Activated T-cell treated with anti-CD3 and anti-CD28 coated beads, Interleukin-2, amount 50 U/mL, for 72 hours (primary cell): Measurements from ENCODE around the gene OR10H1. TPM values are rescaled to one million over a fixed set of nuclear protein-coding genes. Genes with fewer than 3 reads are reported as not detected.
"Not testable (repeated sequence)": the region's sequence is repeated elsewhere in the genome, so short reads cannot be mapped to it uniquely, and the experiment has no call there.

Experiments used
- ATAC-seq, 2 donors: fragments of 150-1000 bp; cut with Tn5 transposase; replicated peaks in 1 of 2; 2 replicates each; pipeline ENCODE4 v1.10.0; 2021; ENCODE audit warnings: moderate library complexity in 2 of 2, mild to moderate bottlenecking in 1 of 2
- DNase-seq, 2 donors: peaks; one replicate each; pipeline ENCODE4 v3.0.0; 2021 to 2022; ENCODE audit warnings: mixed read lengths in 1 of 2
- H3K27ac Mint-ChIP-seq: one replicate; pipeline ENCODE4 v1.8.0; 2022; ENCODE audit warnings: mild to moderate bottlenecking, moderate library complexity, mixed read lengths
- H3K27me3 Mint-ChIP-seq: one replicate; pipeline ENCODE4 v1.8.0; 2022; ENCODE audit warnings: low read depth, mixed read lengths
- H3K36me3 Mint-ChIP-seq, 2 donors: one replicate each; pipeline ENCODE4 v1.8.0; 2022; ENCODE audit warnings: mixed read lengths in 2 of 2, mild to moderate bottlenecking in 1 of 2; ENCODE audit not compliant: insufficient read depth in 2 of 2
- H3K4me1 Mint-ChIP-seq: one replicate; pipeline ENCODE4 v1.8.0; 2022; ENCODE audit warnings: low read depth, mixed read lengths
- H3K4me3 Mint-ChIP-seq, 2 donors: one replicate each; pipeline ENCODE4 v1.8.0; 2022; ENCODE audit warnings: mild to moderate bottlenecking in 2 of 2, mixed read lengths in 2 of 2, moderate library complexity in 2 of 2
- H3K9me3 Mint-ChIP-seq, 2 donors: one replicate each; pipeline ENCODE4 v1.8.0; 2022; ENCODE audit warnings: mixed read lengths in 2 of 2
- total RNA-seq, 2 donors: library from RNA; stranded (reverse); gene quantifications; one replicate each; pipeline ENCODE4 v1.2.3, GENCODE V29; 2022

The OR10H1 gene
- total RNA-seq, 2 donors from 2014 or later, result 0.07 TPM; not detected in 1

- H3K27me3 Mint-ChIP-seq, result peaks cover 14% of the 10 kb centered on the region
- no peaks in the 10 kb centered on the region for H3K9me3 Mint-ChIP-seq
- no peak for ATAC-seq
- H3K4me3 Mint-ChIP-seq, result no peak overlapping the region
- no peaks in the 10 kb centered on the region for H3K4me1 Mint-ChIP-seq
- H3K27ac Mint-ChIP-seq, result no peak overlapping the region
- no peak for DNase-seq
- no peaks in the 10 kb centered on the region for H3K36me3 Mint-ChIP-seq
These were observed 38.2 kb downstream of the OR10H1 start for GRCh38 chr19:15776991-15777970.

DNA sequence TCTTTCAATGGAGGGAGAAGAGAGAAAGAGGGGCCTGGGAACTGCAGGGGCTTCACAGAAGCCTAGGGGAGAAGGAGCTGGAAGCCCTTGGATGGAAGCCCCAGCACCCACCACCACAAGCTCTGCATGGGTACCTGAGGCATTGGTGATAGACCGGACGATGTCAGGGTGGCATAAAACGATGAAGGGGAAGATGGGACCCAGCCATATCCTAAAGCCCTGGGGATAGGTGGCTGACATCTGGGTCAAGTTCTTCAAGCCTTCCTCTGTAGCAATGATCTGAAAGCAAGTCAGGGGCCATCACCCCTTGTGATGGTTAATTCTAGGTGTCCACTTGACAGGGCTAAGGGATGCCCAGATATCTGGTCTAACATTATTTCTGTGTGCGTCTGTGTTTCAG lies 39.2 kb downstream of the OR10H1 start:
- no peak for ATAC-seq
- Mint-ChIP-seq H3K4me1 (no peaks in the 10 kb centered on the region), H3K36me3 (no peaks in the 10 kb centered on the region), H3K4me3 (no peak overlapping the region), H3K9me3 (no peaks in the 10 kb centered on the region), H3K27me3 (peaks cover 22% of the 10 kb centered on the region), H3K27ac (no peak overlapping the region)
- DNase-seq, result no peak

- no peak overlapping the region for H3K27ac Mint-ChIP-seq
- DNase-seq, result no peak
- ATAC-seq, result no peak
- H3K36me3 Mint-ChIP-seq, result no peaks in the 10 kb centered on the region
- no peak overlapping the region for H3K4me3 Mint-ChIP-seq
- H3K27me3 Mint-ChIP-seq, result peaks cover 30% of the 10 kb centered on the region
- no peaks in the 10 kb centered on the region for H3K4me1 Mint-ChIP-seq
- H3K9me3 Mint-ChIP-seq, result no peaks in the 10 kb centered on the region
These were observed 40.2 kb downstream of the OR10H1 start for GRCh38 chr19:15775249-15775648.

DNA sequence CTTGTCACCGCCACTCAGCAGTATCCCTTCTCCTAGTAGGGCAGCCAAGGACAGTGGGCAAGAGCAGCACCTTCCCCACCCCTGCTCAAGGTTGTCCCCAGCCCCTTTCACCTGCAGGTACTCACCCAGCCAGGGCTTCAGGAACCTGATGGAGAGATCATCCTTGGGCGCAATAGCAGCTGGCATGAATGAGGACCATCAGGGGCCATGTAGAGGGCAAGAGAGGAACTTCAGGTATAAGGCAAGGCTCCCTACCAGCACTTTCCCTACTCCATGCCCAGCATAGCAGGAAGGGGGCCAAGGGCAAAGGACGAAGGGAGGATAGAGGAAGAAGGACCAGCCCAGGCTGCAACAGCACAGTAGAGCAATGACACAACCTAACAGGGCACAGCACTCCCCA lies 41.3 kb downstream of the OR10H1 start:
- H3K27ac Mint-ChIP-seq, ATAC-seq, H3K4me1 Mint-ChIP-seq, H3K4me3 Mint-ChIP-seq, DNase-seq, H3K9me3 Mint-ChIP-seq, H3K36me3 Mint-ChIP-seq: not testable (repeated sequence)
- H3K27me3 Mint-ChIP-seq, result peaks cover 37% of the 10 kb centered on the region

- ATAC-seq, result no peak
- Mint-ChIP-seq H3K36me3 (no peaks in the 10 kb centered on the region), H3K4me3 (no peak overlapping the region), H3K27ac (no peak overlapping the region), H3K4me1 (no peaks in the 10 kb centered on the region), H3K27me3 (peaks cover 60% of the 10 kb centered on the region), H3K9me3 (peaks cover 0 to 2% of the 10 kb centered on the region in 2 donors)
- no peak for DNase-seq
These were observed 45.9 kb downstream of the OR10H1 start for GRCh38 chr19:15769586-15769985.

DNA sequence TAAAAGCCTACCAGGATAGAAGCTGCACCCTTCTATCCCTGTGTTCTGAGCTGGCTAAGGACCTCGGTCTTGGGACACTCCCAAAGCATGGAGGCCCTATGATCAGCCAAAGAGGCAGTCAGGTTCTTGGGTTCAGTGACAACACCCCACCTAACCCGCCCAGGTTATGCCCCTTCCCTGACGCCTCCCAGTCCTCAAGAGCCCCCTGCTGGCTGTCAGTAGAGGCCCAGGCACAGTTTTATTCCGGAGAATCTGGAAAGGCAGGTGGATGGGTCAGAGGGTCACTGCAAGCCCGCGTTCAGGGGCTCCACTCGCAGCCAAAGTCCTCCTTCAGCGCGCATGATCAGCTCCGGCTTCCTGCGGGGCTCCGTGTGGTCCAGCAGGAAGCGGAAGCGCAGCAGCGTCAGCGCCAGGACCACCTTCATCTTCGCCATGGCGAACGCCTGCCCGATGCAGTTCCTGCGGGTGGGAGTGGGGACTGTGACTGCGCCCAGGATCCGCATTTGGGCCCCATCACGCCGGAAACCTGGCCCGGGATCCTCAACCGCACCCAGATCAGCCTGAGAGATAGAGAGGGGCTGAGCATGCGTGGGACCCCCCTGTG lies 55.4 kb downstream of the OR10H1 start:
- Mint-ChIP-seq H3K36me3 (no peaks in the 10 kb centered on the region), H3K4me3 (no peak overlapping the region), H3K9me3 (peaks cover 1 to 4% of the 10 kb centered on the region in 2 donors), H3K4me1 (no peaks in the 10 kb centered on the region), H3K27me3 (peaks cover 48% of the 10 kb centered on the region), H3K27ac (no peak overlapping the region)
- ATAC-seq (no peak), DNase-seq (no peak)

GRCh38 chr19:15758379-15758778 lies 57.1 kb downstream of the OR10H1 start:
- H3K4me1 Mint-ChIP-seq, result no peaks in the 10 kb centered on the region
- H3K27ac Mint-ChIP-seq, result no peak overlapping the region
- DNase-seq (no peak), ATAC-seq (no peak)
- H3K4me3 Mint-ChIP-seq, result no peak overlapping the region
- peaks cover 59% of the 10 kb centered on the region for H3K27me3 Mint-ChIP-seq
- H3K9me3 Mint-ChIP-seq, result peaks cover 2% of the 10 kb centered on the region in 2 donors
- H3K36me3 Mint-ChIP-seq, result no peaks in the 10 kb centered on the region

Other genes with a start within 250 kb of the OR10H1 start
- gene CYP4F8, start 200.4 kb downstream of the OR10H1 start, total RNA-seq, result not detected
- gene CYP4F3, start 174.8 kb downstream of the OR10H1 start, total RNA-seq, result 1 to 10 TPM in 1 of 2 donors, under 1 TPM in 1; 0.30 to 1.7 TPM
- gene CYP4F12, start 142.6 kb downstream of the OR10H1 start, total RNA-seq, result under 1 TPM in 1 of 2 donors, not detected in 1; 0.16 TPM
- gene OR10H2, start 87.6 kb downstream of the OR10H1 start, total RNA-seq, result not detected
- gene OR10H3, start 77.7 kb downstream of the OR10H1 start, total RNA-seq, result not detected
- gene OR10H5, start 28.0 kb downstream of the OR10H1 start, total RNA-seq, result not detected
- under 1 TPM in 1 of 2 donors, not detected in 1; 0.19 TPM for gene CYP4F2, start 82.4 kb upstream of the OR10H1 start, total RNA-seq
- gene CYP4F11, start 118.9 kb upstream of the OR10H1 start, total RNA-seq, result not detected
- not detected for gene OR10H4, start 133.3 kb upstream of the OR10H1 start, total RNA-seq